HS-27A (cell line): Measurements from ENCODE around the gene FCGR2B.
"Not testable (repeated sequence)": the region's sequence is repeated elsewhere in the genome, so short reads cannot be mapped to it uniquely, and the experiment has no call there.

Source experiments
- DNase-seq: peaks from one replicate; pipeline ENCODE4 v3.0.0-alpha.2; 2012; ENCODE audit warnings: low read depth, missing footprints

Gene FCGR2B

GRCh38 chr1:161647507-161648360, 15.2 kb upstream of the FCGR2B start:
- DNase-seq: peak; percentile 1

- not testable (repeated sequence) for DNase-seq
Measured at GRCh38 chr1:161653541-161653940, 9.4 kb upstream of the FCGR2B start.

GRCh38 chr1:161653971-161654370, 9.0 kb upstream of the FCGR2B start:
- DNase-seq: not testable (repeated sequence)

GRCh38 chr1:161658524-161658923, 4.4 kb upstream of the FCGR2B start:
- DNase-seq: not testable (repeated sequence)

GRCh38 chr1:161661660-161662311, 1.2 kb upstream of the FCGR2B start:
- DNase-seq: not testable (repeated sequence)

GRCh38 chr1:161663569-161663968, 626 bp downstream of the FCGR2B start:
- DNase-seq: not testable (repeated sequence)

- DNase-seq: not testable (repeated sequence)
Measured at GRCh38 chr1:161664689-161665088, 1.7 kb downstream of the FCGR2B start.

- DNase-seq: not testable (repeated sequence)
Measured at GRCh38 chr1:161671045-161672020, 8.4 kb downstream of the FCGR2B start.

- not testable (repeated sequence) for DNase-seq
Measured at GRCh38 chr1:161673437-161673836, 10.5 kb downstream of the FCGR2B start.

GRCh38 chr1:161674447-161674846, 11.5 kb downstream of the FCGR2B start:
- not testable (repeated sequence) for DNase-seq

GRCh38 chr1:161674908-161675307, 12.0 kb downstream of the FCGR2B start:
- DNase-seq: not testable (repeated sequence)

GRCh38 chr1:161676441-161676840, 13.5 kb downstream of the FCGR2B start:
- DNase-seq: no peak

GRCh38 chr1:161676958-161677689, 14.2 kb downstream of the FCGR2B start:
- DNase-seq: no peak

GRCh38 chr1:161678500-161678899, 15.6 kb downstream of the FCGR2B start:
- no peak for DNase-seq

GRCh38 chr1:161681879-161682278, 18.9 kb downstream of the FCGR2B start:
- no peak for DNase-seq

GRCh38 chr1:161688946-161689345, 26.0 kb downstream of the FCGR2B start:
- no peak for DNase-seq

GRCh38 chr1:161691846-161692245, 28.9 kb downstream of the FCGR2B start:
- DNase-seq: no peak

- DNase-seq: not testable (repeated sequence)
Measured at GRCh38 chr1:161693020-161693712, 30.2 kb downstream of the FCGR2B start.

GRCh38 chr1:161698302-161698701, 35.4 kb downstream of the FCGR2B start:
- DNase-seq: not testable (repeated sequence)

GRCh38 chr1:161702250-161702649, 39.3 kb downstream of the FCGR2B start:
- no peak for DNase-seq

GRCh38 chr1:161705537-161705936, 42.6 kb downstream of the FCGR2B start:
- DNase-seq: no peak
